ENCODE data around the gene STAM2.

GRCh38 chr2:152100961-152101360, 74.6 kb downstream of the STAM2 start:
- TF ChIP-seq POLR2AphosphoS5 (IDR thresholded peaks at IDR 0.05), result no peak
- no peak for TF ChIP-seq CTCF (IDR thresholded peaks at IDR 0.05)
